H9 (cell line): ENCODE data around the gene DAZAP1. TPM values are rescaled to one million over a fixed set of nuclear protein-coding genes. Genes with fewer than 3 reads are reported as not detected.

ENCODE experiments used
- DNase-seq: peaks from one replicate; pipeline ENCODE4 v3.0.0-alpha.2; 2017
- H2AFZ ChIP-seq: one replicate; pipeline ENCODE4 v1.6.1; 2013; ENCODE audit warnings: mild to moderate bottlenecking, low read length, control low read depth, moderate library complexity
- H2AK5ac ChIP-seq: 2 replicates; pipeline ENCODE4 v1.6.1; 2013; ENCODE audit warnings: low read length, control low read depth, mixed read lengths; ENCODE audit not compliant: insufficient read length
- H2BK120ac ChIP-seq: one replicate; pipeline ENCODE4 v1.6.1; 2013; ENCODE audit warnings: low read depth, mild to moderate bottlenecking, low read length, control low read depth, inconsistent platforms; ENCODE audit not compliant: poor library complexity, severe bottlenecking
- H2BK12ac ChIP-seq: 2 replicates; pipeline ENCODE4 v1.6.1; 2013; ENCODE audit warnings: low read length, control low read depth, mixed read lengths, low read depth; ENCODE audit not compliant: insufficient read length
- H2BK15ac ChIP-seq: 2 replicates; pipeline ENCODE4 v1.6.1; 2013; ENCODE audit warnings: low read depth, low read length, control low read depth
- H2BK20ac ChIP-seq: one replicate; pipeline ENCODE4 v1.6.1; 2013; ENCODE audit warnings: low read depth, mild to moderate bottlenecking, low read length, control low read depth, inconsistent platforms; ENCODE audit not compliant: poor library complexity, severe bottlenecking
- H2BK5ac ChIP-seq: 2 replicates; pipeline ENCODE4 v1.6.1; 2013; ENCODE audit warnings: low read length, control low read depth, mixed read lengths; ENCODE audit not compliant: insufficient read length
- H3K14ac ChIP-seq: 2 replicates; pipeline ENCODE4 v1.6.1; 2013; ENCODE audit warnings: low read length, control low read depth; ENCODE audit not compliant: insufficient read depth
- H3K18ac ChIP-seq: 2 replicates; pipeline ENCODE4 v1.6.1; 2013; ENCODE audit warnings: low read depth, mild to moderate bottlenecking, mixed read lengths, low read length, control low read depth; ENCODE audit not compliant: insufficient read length
- H3K23ac ChIP-seq: 2 replicates; pipeline ENCODE4 v1.6.1; 2013; ENCODE audit warnings: low read length, control low read depth, mixed read lengths, low read depth; ENCODE audit not compliant: insufficient read length
- H3K23me2 ChIP-seq: 2 replicates; pipeline ENCODE4 v1.6.1; 2013; ENCODE audit warnings: low read depth, mild to moderate bottlenecking, mixed read lengths, low read length, control low read depth; ENCODE audit not compliant: insufficient read length, poor library complexity, severe bottlenecking
- H3K27ac ChIP-seq: 2 replicates; pipeline ENCODE4 v1.5.1; 2013; ENCODE audit warnings: low read length, control low read depth, mixed read lengths, low read depth; ENCODE audit not compliant: insufficient read length
- H3K27me3 ChIP-seq: 2 replicates; pipeline ENCODE4 v1.6.1; 2013; ENCODE audit warnings: low read length, control low read depth, inconsistent platforms; ENCODE audit not compliant: insufficient read depth
- H3K4ac ChIP-seq: 2 replicates; pipeline ENCODE4 v1.6.1; 2013; ENCODE audit warnings: low read depth, mild to moderate bottlenecking, control low read depth, inconsistent platforms, low read length, moderate library complexity
- H3K4me1 ChIP-seq: 2 replicates; pipeline ENCODE4 v1.6.1; 2013; ENCODE audit warnings: low read length, control low read depth, inconsistent platforms; ENCODE audit not compliant: insufficient read depth
- H3K4me2 ChIP-seq: 2 replicates; pipeline ENCODE4 v1.6.1; 2013; ENCODE audit warnings: low read length, control low read depth, mixed read lengths; ENCODE audit not compliant: insufficient read length, insufficient read depth
- H3K56ac ChIP-seq: 2 replicates; pipeline ENCODE4 v1.6.1; 2013; ENCODE audit warnings: low read depth, mild to moderate bottlenecking, mixed read lengths, low read length, control low read depth; ENCODE audit not compliant: insufficient read length
- H3K79me1 ChIP-seq: 2 replicates; pipeline ENCODE4 v1.6.1; 2013; ENCODE audit warnings: low read depth, mild to moderate bottlenecking, moderate library complexity, low read length, control low read depth, inconsistent platforms; ENCODE audit not compliant: insufficient read depth, poor library complexity, severe bottlenecking
- H3K79me2 ChIP-seq: 2 replicates; pipeline ENCODE4 v1.6.1; 2013; ENCODE audit warnings: low read length, control low read depth, inconsistent platforms; ENCODE audit not compliant: insufficient read depth
- H3K9ac ChIP-seq: 2 replicates; pipeline ENCODE4 v1.6.1; 2013; ENCODE audit warnings: low read length, control low read depth, mixed read lengths; ENCODE audit not compliant: insufficient read length; ENCODE audit errors: extremely low read depth
- H3K9me3 ChIP-seq: one replicate; pipeline ENCODE4 v1.6.1; 2013; ENCODE audit warnings: low read depth, low read length, inconsistent platforms; ENCODE audit not compliant: control insufficient read depth
- H3T11ph ChIP-seq: one replicate; pipeline ENCODE4 v1.6.1; 2013; ENCODE audit warnings: mild to moderate bottlenecking, low read length, control low read depth, inconsistent platforms
- H4K20me1 ChIP-seq: one replicate; pipeline ENCODE4 v1.6.1; 2013; ENCODE audit not compliant: control insufficient read depth, insufficient read length, insufficient read depth
- H4K5ac ChIP-seq: 2 replicates; pipeline ENCODE4 v1.6.1; 2013; ENCODE audit warnings: low read depth, mild to moderate bottlenecking, mixed read lengths, low read length, control low read depth; ENCODE audit not compliant: insufficient read length
- H4K8ac ChIP-seq: replicated peaks from 2 replicates; pipeline ENCODE4 v1.6.1; 2013; ENCODE audit warnings: low read length, control low read depth, mixed read lengths, low read depth; ENCODE audit not compliant: insufficient read length
- H4K91ac ChIP-seq: 2 replicates; pipeline ENCODE4 v1.6.1; 2013; ENCODE audit warnings: low read depth, mild to moderate bottlenecking, moderate library complexity, mixed read lengths, low read length, control low read depth; ENCODE audit not compliant: insufficient read length
- H3K27ac Mint-ChIP-seq, 3 experiments: 2 replicates in 2 of 3; 3 replicates in 1 of 3; pipeline ENCODE4 v1.8.0; 2020 to 2021; ENCODE audit warnings: mixed read lengths in 3 of 3, mild to moderate bottlenecking in 1 of 3, moderate library complexity in 1 of 3
- H3K27me3 Mint-ChIP-seq: 2 replicates; pipeline ENCODE4 v1.8.0; 2021; ENCODE audit warnings: low read depth, mild to moderate bottlenecking, moderate library complexity, mixed read lengths
- H3K36me3 Mint-ChIP-seq, 3 experiments: 2 replicates in 2 of 3; 3 replicates in 1 of 3; pipeline ENCODE4 v1.8.0; 2020 to 2021; ENCODE audit warnings: low read depth in 3 of 3, mixed read lengths in 3 of 3; ENCODE audit not compliant: insufficient read depth in 1 of 3
- H3K4me1 Mint-ChIP-seq, 2 experiments: 2 replicates each; pipeline ENCODE4 v1.8.0; 2020; ENCODE audit warnings: mixed read lengths in 2 of 2
- H3K4me3 Mint-ChIP-seq, 2 experiments: 2 replicates in 1 of 2; 3 replicates in 1 of 2; pipeline ENCODE4 v1.8.0; 2020 to 2021; ENCODE audit warnings: mild to moderate bottlenecking in 2 of 2, mixed read lengths in 2 of 2, moderate library complexity in 1 of 2
- H3K9me3 Mint-ChIP-seq, 2 experiments: 2 replicates in 1 of 2; 3 replicates in 1 of 2; pipeline ENCODE4 v1.8.0; 2020; ENCODE audit warnings: mild to moderate bottlenecking in 2 of 2, mixed read lengths in 2 of 2, moderate library complexity in 1 of 2
- WGBS: extraction: QIAGEN DNeasy Blood & Tissue Kit; methylation state at CpG from one replicate; pipeline ENCODE4 v1.1.7; 2013; ENCODE audit warnings: missing lambda C conversion rate, low lambda C conversion rate, mixed read lengths; ENCODE audit not compliant: insufficient read length; ENCODE audit errors: extremely low coverage; 5-methylcytosine and 5-hydroxymethylcytosine counted together
- total RNA-seq: library from RNA; stranded (reverse); gene quantifications from 2 replicates; pipeline ENCODE4 v1.2.1, GENCODE V29; 2021
- TF ChIP-seq, protein P1 (sequence below): fragments of 200-600 bp; sonication (generic); conservative IDR thresholded peaks from 3 replicates; pipeline ENCODE4 v1.8.0; 2021; ENCODE audit warnings: antibody characterized with exemption, mild to moderate bottlenecking

The DAZAP1 gene
- total RNA-seq, 1 experiment from 2014 or later: 265 TPM

DNA sequence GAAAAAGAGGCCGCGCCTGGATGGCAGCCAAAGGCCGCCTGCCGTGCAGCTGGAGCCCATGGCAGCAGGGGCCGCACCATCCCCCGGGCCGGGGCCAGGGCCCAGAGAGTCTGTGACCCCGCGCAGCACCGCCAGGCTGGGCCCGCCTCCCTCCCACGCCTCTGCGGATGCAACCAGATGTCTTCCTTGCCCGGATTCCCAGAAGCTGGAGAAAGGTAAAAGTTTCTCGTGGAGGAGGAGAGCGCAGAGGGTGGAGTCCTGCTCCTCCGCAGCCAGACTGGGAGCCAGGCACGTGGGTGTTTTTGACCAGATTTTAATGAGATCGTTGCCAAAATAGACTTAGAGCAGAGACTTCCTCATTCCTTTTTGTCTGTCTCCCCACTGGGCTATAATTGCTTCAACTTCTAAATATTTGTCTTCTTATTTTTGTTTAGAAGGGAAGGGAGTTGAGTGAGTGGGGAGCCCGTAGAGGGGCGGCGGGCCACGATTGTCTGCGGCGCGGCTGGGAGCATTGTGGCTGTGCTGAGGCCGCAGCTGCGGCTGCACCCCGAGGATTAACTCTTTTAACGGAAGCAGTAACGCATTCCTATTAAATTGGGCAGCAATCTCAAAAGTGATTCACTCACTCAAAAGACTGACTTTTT lies 46.4 kb upstream of the DAZAP1 start:
- Histone ChIP-seq H3K79me1 (no peaks in the 10 kb centered on the region), H3K14ac (no peak overlapping the region), H3K27me3 (no peaks in the 10 kb centered on the region), H4K20me1 (peaks cover 2% of the 10 kb centered on the region), H4K5ac (no peak overlapping the region), H2BK5ac (no peak overlapping the region), H3K4ac (no peak overlapping the region), H3T11ph (no peak overlapping the region), H3K23ac (no peak overlapping the region), H2BK12ac (no peak overlapping the region), H2AK5ac (no peak overlapping the region), H3K9ac (no peak overlapping the region), H3K18ac (no peak overlapping the region), H3K9me3 (no peaks in the 10 kb centered on the region), H4K91ac (no peak overlapping the region), H2BK120ac (no peak overlapping the region), H4K8ac (no peak overlapping the region), H3K23me2 (peaks cover 7% of the 10 kb centered on the region), H2BK20ac (no peak overlapping the region), H3K56ac (no peak overlapping the region), H2BK15ac (no peak overlapping the region), H3K27ac (no peak overlapping the region), H3K4me2 (no peak overlapping the region), H2AFZ (no peak overlapping the region), H3K79me2 (no peaks in the 10 kb centered on the region), H3K4me1 (no peaks in the 10 kb centered on the region)
- peaks cover 28 to 94% (median 87%) of the 10 kb centered on the region in 3 experiments for H3K36me3 Mint-ChIP-seq
- H3K27ac Mint-ChIP-seq: peak overlapping the region in 1 of 3 experiments; percentile 77; a peak in 2 of 7 replicates
- H3K9me3 Mint-ChIP-seq: no peaks in the 10 kb centered on the region
- no peak for DNase-seq
- H3K4me3 Mint-ChIP-seq: no peak overlapping the region
- peaks cover 44 to 56% of the 10 kb centered on the region in 2 experiments for H3K4me1 Mint-ChIP-seq
- no CpG with 5 or more reads among the region's 31 CpGs for WGBS
- TF ChIP-seq, protein P1, sequence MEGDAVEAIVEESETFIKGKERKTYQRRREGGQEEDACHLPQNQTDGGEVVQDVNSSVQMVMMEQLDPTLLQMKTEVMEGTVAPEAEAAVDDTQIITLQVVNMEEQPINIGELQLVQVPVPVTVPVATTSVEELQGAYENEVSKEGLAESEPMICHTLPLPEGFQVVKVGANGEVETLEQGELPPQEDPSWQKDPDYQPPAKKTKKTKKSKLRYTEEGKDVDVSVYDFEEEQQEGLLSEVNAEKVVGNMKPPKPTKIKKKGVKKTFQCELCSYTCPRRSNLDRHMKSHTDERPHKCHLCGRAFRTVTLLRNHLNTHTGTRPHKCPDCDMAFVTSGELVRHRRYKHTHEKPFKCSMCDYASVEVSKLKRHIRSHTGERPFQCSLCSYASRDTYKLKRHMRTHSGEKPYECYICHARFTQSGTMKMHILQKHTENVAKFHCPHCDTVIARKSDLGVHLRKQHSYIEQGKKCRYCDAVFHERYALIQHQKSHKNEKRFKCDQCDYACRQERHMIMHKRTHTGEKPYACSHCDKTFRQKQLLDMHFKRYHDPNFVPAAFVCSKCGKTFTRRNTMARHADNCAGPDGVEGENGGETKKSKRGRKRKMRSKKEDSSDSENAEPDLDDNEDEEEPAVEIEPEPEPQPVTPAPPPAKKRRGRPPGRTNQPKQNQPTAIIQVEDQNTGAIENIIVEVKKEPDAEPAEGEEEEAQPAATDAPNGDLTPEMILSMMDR: no peak
- no peaks in the 10 kb centered on the region for H3K27me3 Mint-ChIP-seq
